ENCODE measurements around the gene C12orf76.
"Not testable (repeated sequence)": the region's sequence is repeated elsewhere in the genome, so short reads cannot be mapped to it uniquely, and the experiment has no call there.

The C12orf76 gene

GRCh38 chr12:110010853-110011723 lies 37.2 kb downstream of the C12orf76 start:
- Histone ChIP-seq H3K79me2 (ENCODE audit: insufficient read depth, low read depth) (no peaks in the 10 kb centered on the region), H3K4me1 (ENCODE audit: low read depth, poor library complexity, severe bottlenecking) (no peaks in the 10 kb centered on the region), H4K20me1 (ENCODE audit: insufficient read depth) (no peaks in the 10 kb centered on the region), H3K4me3 (IDR thresholded peaks at IDR 0.05; ENCODE audit: insufficient read depth, low read depth, low read length) (no peak overlapping the region), H3K9ac (no peak overlapping the region), H3K36me3 (ENCODE audit: insufficient read depth) (no peaks in the 10 kb centered on the region), H3K27me3 (ENCODE audit: insufficient read depth, low read depth) (no peaks in the 10 kb centered on the region), H3K27ac (no peak overlapping the region), H3K4me2 (no peak overlapping the region), H2AFZ (ENCODE audit: low read depth) (no peak overlapping the region)
- no peak for TF ChIP-seq CTCF (conservative IDR thresholded peaks at IDR 0.05; ENCODE audit: low read depth, low read length)

GRCh38 chr12:110008681-110009398 lies 39.5 kb downstream of the C12orf76 start:
- H3K4me1 ChIP-seq (ENCODE audit: low read depth, poor library complexity, severe bottlenecking); H4K20me1 ChIP-seq (ENCODE audit: insufficient read depth): not testable (repeated sequence)

GRCh38 chr12:110007881-110008280 lies 40.4 kb downstream of the C12orf76 start:
- H3K79me2 ChIP-seq (ENCODE audit: insufficient read depth, low read depth) = no peaks in the 10 kb centered on the region
- H3K4me3 ChIP-seq (IDR thresholded peaks at IDR 0.05; ENCODE audit: insufficient read depth, low read depth, low read length) = no peak overlapping the region
- H3K4me1 ChIP-seq (ENCODE audit: low read depth, poor library complexity, severe bottlenecking) = no peaks in the 10 kb centered on the region
- no peaks in the 10 kb centered on the region for H4K20me1 ChIP-seq (ENCODE audit: insufficient read depth)
- no peaks in the 10 kb centered on the region for H3K27me3 ChIP-seq (ENCODE audit: insufficient read depth, low read depth)
- H3K27ac ChIP-seq = no peak overlapping the region
- no peak overlapping the region for H3K4me2 ChIP-seq
- H2AFZ ChIP-seq (ENCODE audit: low read depth) = no peak overlapping the region
- TF ChIP-seq CTCF (conservative IDR thresholded peaks at IDR 0.05; ENCODE audit: low read depth, low read length) = no peak
- H3K9ac ChIP-seq = no peak overlapping the region
- no peaks in the 10 kb centered on the region for H3K36me3 ChIP-seq (ENCODE audit: insufficient read depth)

More at GRCh38 chr12:110008681-110009398, 39.5 kb downstream of the C12orf76 start:
- H3K79me2 ChIP-seq (ENCODE audit: insufficient read depth, low read depth); H3K9ac ChIP-seq; H3K36me3 ChIP-seq (ENCODE audit: insufficient read depth); H3K4me2 ChIP-seq; H3K4me3 ChIP-seq (IDR thresholded peaks at IDR 0.05; ENCODE audit: insufficient read depth, low read depth, low read length); H3K27ac ChIP-seq; H2AFZ ChIP-seq (ENCODE audit: low read depth); H3K27me3 ChIP-seq (ENCODE audit: insufficient read depth, low read depth): not testable (repeated sequence)

GRCh38 chr12:110006115-110006514 lies 42.2 kb downstream of the C12orf76 start:
- H3K4me1 ChIP-seq (ENCODE audit: low read depth, poor library complexity, severe bottlenecking) = no peaks in the 10 kb centered on the region
- no peak overlapping the region for H3K4me3 ChIP-seq (IDR thresholded peaks at IDR 0.05; ENCODE audit: insufficient read depth, low read depth, low read length)
- H4K20me1 ChIP-seq (ENCODE audit: insufficient read depth) = no peaks in the 10 kb centered on the region
- no peaks in the 10 kb centered on the region for H3K27me3 ChIP-seq (ENCODE audit: insufficient read depth, low read depth)
- no peak overlapping the region for H3K4me2 ChIP-seq
- TF ChIP-seq CTCF (conservative IDR thresholded peaks at IDR 0.05; ENCODE audit: low read depth, low read length) = no peak
- H2AFZ ChIP-seq (ENCODE audit: low read depth) = no peak overlapping the region
- H3K79me2 ChIP-seq (ENCODE audit: insufficient read depth, low read depth) = no peaks in the 10 kb centered on the region
- H3K27ac ChIP-seq = no peak overlapping the region
- H3K36me3 ChIP-seq (ENCODE audit: insufficient read depth) = no peaks in the 10 kb centered on the region
- no peak overlapping the region for H3K9ac ChIP-seq
